Calu3 (cell line): ENCODE measurements around the gene CMC1. TPM values are rescaled to one million over a fixed set of nuclear protein-coding genes. Genes with fewer than 3 reads are reported as not detected.

Source experiments
- total RNA-seq: library from RNA; stranded (reverse); gene quantifications from 2 replicates; pipeline ENCODE4 v1.2.3, GENCODE V29; 2022

Gene CMC1
- total RNA-seq, 1 experiment from 2014 or later = 32.0 TPM

Other genes starting within 250 kb of the CMC1 start
- gene ZCWPW2, start 107.1 kb downstream of the CMC1 start, total RNA-seq = 0.42 TPM in 1 of 2 replicates, not detected in the other
- 37.5 and 47.3 TPM in 2 replicates for gene AZI2, start 107.2 kb downstream of the CMC1 start, total RNA-seq